HG03342 (cell line): ENCODE results near the gene CNR2.
A peak's percentile ranks its signal among the peaks of the same experiment; 100 is the strongest.
"Not testable (repeated sequence)": the region's sequence is repeated elsewhere in the genome, so short reads cannot be mapped to it uniquely, and the experiment has no call there.

Source experiments
- ATAC-seq: cut with Tn5 transposase; IDR thresholded peaks from one replicate; pipeline ENCODE4 v1.9.1; 2021; ENCODE audit warnings: mild to moderate bottlenecking, moderate library complexity; ENCODE audit not compliant: unreplicated experiment

CNR2 gene

GRCh38 chr1:23889074-23889473 is 24.1 kb downstream of the CNR2 start:
- ATAC-seq, result no peak

DNA sequence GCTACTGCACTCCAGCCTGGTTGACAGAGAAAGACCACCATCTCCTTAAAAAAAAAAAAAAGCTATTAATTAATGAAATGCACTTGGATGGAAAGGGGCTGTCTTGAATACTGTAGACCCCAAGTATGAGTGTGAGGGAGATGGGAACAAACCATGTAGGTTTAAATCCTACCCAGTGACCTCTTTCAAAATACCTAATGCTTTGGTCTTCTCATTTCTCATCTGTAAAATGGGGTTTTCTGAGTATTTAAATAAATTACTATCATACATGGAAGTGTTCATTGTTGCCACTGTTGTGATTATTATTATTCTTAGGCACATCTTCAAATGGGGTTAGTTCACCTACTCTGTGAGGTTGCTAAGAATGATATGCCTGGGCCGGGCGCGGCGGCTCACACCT is 27.9 kb downstream of the CNR2 start:
- ATAC-seq, result no peak

- no peak for ATAC-seq
Measured at GRCh38 chr1:23882746-23883145, 30.4 kb downstream of the CNR2 start.

- ATAC-seq, result no peak
Measured at GRCh38 chr1:23879809-23880208, 33.4 kb downstream of the CNR2 start.

GRCh38 chr1:23878668-23879067 is 34.5 kb downstream of the CNR2 start:
- ATAC-seq, result no peak

- no peak for ATAC-seq
Measured at GRCh38 chr1:23875382-23875781, 37.8 kb downstream of the CNR2 start.

DNA sequence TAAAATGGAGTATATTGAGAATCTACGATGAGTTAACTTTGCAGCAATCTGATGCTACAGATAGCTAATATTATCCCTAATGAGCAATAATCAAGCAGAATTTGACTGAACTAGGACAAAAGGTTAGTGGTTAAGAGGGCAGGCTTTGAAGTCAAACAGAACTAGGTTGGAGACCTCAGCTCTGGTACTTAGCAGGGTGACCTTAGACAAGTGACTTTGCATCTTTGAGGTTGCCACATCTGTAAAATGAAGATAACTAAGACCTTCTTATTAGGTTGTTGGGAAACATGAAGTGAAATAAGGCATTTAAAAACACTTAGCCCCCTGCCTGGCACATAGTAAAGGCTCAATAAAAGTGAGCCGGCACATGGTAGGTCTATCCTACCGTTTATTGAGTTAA is 40.7 kb downstream of the CNR2 start:
- ATAC-seq, result no peak

- no peak for ATAC-seq
Measured at GRCh38 chr1:23869051-23869450, 44.1 kb downstream of the CNR2 start.

GRCh38 chr1:23868557-23869016 is 44.6 kb downstream of the CNR2 start:
- no peak for ATAC-seq

GRCh38 chr1:23867895-23868556 is 45.1 kb downstream of the CNR2 start, which contains the start of gene FUCA1:
Gene FUCA1 (minus strand): TSS chr1:23868290. CDS start chr1:23868286, 4 bp downstream.
- peak; percentile 93 for ATAC-seq

GRCh38 chr1:23867542-23867894 is 45.6 kb downstream of the CNR2 start:
- ATAC-seq, result no peak

DNA sequence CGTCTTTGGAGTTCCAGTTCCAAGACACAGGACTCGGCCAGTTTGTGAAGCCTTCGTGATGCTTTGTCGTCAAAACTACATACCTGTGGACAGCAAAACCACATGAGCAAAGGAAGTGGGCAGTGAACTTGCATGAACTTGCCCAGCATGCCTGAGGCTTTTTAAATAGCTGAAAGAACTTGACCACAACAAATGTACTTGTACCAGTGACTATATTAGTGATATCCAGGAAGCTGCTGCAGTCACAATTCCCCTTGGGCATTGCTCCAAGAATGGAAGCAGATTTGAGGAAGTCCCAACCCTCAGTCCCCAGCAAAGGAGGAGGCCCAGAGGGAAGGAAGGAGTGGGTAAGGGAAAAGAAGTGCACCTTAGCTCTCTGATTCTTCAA is 47.6 kb downstream of the CNR2 start:
- ATAC-seq, result no peak

DNA sequence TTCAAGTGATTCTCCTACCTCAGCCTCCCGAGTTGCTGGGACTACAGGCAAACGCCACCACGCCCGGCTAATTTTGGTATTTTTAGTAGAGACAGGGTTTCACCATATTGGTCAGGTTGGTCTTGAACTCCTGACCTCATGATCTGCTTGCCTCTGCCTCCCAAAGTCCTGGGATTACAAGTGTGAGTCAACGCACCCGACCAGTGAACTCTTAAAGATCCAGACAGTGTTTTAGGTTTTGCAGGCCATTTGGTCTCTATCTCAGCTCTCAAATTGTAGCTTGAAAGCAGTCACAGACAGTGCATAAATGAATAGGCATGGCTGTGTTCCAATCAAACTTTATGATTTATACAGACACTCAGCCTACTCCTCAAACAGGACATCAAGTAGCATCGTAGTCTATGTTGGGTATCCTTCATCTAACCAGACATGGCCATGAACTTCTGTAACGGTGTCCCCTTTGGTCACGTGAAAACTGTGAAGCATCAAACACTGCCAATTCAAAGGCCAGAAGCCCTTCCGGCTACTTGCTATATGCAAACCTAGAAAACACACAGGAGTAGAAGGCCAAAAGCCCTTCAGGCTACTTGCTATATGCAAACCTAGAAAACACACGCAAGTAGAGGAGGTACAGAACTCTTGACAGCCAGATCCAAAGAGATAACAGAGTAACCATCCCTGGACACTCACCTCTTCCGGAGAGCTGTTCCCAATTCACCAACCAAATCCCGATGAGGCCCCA is 48.2 kb downstream of the CNR2 start:
- no peak for ATAC-seq

DNA sequence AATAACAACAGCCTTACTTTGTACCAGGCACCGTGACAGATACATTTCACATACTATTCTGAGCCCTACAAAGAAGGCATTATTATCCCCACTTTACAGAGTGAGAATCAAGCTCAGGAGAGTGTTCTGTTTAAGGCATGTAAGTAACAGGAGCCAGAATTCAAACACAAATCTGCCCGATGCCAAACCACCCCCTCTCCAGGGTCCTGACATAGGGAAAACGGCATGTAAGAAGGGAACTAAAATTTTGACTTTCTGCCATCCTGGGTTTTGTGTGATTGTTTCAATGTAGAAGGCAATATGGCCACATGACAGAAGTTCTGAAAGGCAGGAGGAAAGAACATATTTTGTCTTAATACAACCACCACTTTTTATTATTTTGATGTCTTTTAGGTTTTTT is 50.5 kb downstream of the CNR2 start:
- no peak for ATAC-seq

DNA sequence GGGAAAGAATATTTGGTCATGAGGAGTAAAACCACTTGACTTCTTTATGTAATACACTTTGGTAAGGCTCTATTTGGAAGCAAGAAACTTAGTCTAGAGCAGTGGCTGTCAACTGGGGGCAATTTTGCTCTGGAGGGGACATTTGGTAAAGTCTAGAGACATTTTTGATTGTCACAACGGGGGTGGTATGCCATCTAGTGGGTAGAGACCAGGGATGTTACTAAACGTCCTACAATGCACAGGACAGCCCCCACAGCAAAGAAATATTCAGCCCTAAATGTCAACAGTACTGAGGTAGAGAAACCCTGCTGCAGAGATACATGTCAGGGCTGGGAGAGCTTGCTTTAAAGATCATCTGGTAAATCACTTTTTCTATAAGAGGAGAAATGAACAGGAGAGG is 58.6 kb downstream of the CNR2 start:
- ATAC-seq, result no peak

GRCh38 chr1:23853124-23853523 is 60.0 kb downstream of the CNR2 start:
- ATAC-seq, result not testable (repeated sequence)

DNA sequence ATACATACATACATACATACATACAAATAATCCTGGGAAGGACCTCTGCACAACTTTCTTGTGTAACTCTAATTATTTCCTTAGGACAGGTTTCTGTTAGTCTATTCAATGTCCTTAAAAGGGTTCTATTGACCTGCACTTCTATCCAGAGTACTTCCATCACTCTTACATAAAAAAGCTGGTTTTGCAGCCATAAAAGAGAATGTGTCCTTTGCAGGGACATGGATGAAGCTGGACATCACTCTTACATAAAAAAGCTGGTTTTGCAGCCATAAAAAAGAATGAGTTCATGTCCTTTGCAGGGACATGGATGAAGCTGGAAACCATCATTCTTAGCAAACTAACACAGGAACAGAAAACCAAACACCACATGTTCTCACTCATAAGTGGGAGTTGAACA is 61.8 kb downstream of the CNR2 start:
- ATAC-seq, result not testable (repeated sequence)

GRCh38 chr1:23848673-23849616 is 64.2 kb downstream of the CNR2 start:
- no peak for ATAC-seq

DNA sequence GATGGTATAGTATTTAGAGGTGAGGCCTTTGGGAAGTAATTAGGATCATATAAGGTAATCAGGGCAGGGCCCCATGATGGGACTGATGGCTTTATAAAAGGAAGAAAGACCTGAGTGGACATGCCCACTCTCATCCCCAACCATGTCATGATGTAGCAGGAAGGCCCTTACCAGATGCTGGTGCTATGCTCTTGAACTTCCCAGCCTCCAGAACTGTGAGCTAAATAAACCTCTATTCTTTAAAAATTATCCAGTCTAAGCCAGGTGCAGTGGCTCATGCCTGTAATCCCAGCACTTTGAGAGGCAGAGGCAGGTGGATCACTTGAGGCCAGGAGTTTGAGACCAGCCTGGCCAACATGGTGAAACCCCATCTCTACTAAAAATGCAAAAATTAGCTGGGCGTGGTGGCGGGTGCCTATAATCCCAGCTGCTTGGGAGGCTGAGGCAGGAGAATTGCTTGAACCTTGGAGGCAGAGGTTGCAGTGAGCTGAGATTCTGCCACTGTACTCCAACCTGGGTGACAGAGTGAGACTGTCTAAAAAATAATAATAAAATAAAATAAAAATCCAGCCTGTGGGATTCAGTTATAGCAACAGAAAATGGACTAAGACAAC is 65.6 kb downstream of the CNR2 start:
- ATAC-seq, result not testable (repeated sequence)

GRCh38 chr1:23845163-23845562 is 68.0 kb downstream of the CNR2 start:
- ATAC-seq, result no peak

DNA sequence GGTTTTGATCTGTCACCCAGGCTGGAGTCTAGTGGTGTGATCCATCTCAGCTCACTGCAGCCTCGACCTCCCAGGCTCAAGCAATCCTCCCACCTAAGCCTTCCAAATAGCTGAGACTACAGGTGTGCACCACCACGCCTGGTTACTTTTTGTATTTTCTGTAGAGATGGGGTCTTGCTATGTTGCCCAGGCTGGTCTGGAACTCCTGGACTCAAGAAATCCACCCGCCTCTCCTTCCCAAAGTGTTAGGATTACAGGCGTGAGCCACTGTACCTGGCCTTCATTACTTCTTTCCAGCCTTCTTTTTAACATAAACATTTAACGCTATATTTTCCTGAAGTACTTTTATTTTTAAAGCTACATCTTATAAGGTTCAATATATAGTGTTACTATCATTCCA is 69.5 kb downstream of the CNR2 start:
- ATAC-seq, result no peak
